ELF-1 (cell line): ENCODE measurements around the gene INPP5F.

ENCODE experiments used
- DNase-seq: peaks from one replicate; pipeline ENCODE4 v3.0.0-alpha.2; 2016; ENCODE audit warnings: low read depth, low spot score

INPP5F gene

GRCh38 chr10:119725828-119726675 is at the start of gene INPP5F:
TSS of gene INPP5F (plus strand) at chr10:119726050. CDS start at chr10:119726263, 213 bp downstream.
- DNase-seq, result peak; percentile 97

- DNase-seq, result no peak
Observed at GRCh38 chr10:119677126-119677525, 48.7 kb upstream of the INPP5F start.

- DNase-seq, result no peak
Observed at GRCh38 chr10:119677904-119678755, 47.7 kb upstream of the INPP5F start.

- no peak for DNase-seq
Observed at GRCh38 chr10:119679480-119679829, 46.4 kb upstream of the INPP5F start.

- DNase-seq, result no peak
Observed at GRCh38 chr10:119680050-119680449, 45.8 kb upstream of the INPP5F start.

GRCh38 chr10:119680650-119681081 is 45.2 kb upstream of the INPP5F start:
- DNase-seq, result no peak

GRCh38 chr10:119686465-119687191 is 39.2 kb upstream of the INPP5F start:
- DNase-seq, result peak; percentile 89

GRCh38 chr10:119687192-119688032 is 38.4 kb upstream of the INPP5F start:
- peak; percentile 96 for DNase-seq

GRCh38 chr10:119688033-119688508 is 37.8 kb upstream of the INPP5F start:
- peak; percentile 91 for DNase-seq

GRCh38 chr10:119689016-119689580 is 36.8 kb upstream of the INPP5F start:
- DNase-seq, result peak; percentile 64

- no peak for DNase-seq
Observed at GRCh38 chr10:119691726-119692125, 34.1 kb upstream of the INPP5F start.

- no peak for DNase-seq
Observed at GRCh38 chr10:119693262-119693957, 32.4 kb upstream of the INPP5F start.

GRCh38 chr10:119694608-119695007 is 31.2 kb upstream of the INPP5F start:
- DNase-seq, result no peak

GRCh38 chr10:119700321-119700954 is 25.4 kb upstream of the INPP5F start:
- DNase-seq, result no peak

GRCh38 chr10:119701861-119702260 is 24.0 kb upstream of the INPP5F start:
- DNase-seq, result no peak

GRCh38 chr10:119702583-119702982 is 23.3 kb upstream of the INPP5F start:
- DNase-seq, result no peak

- no peak for DNase-seq
Observed at GRCh38 chr10:119703903-119704508, 21.8 kb upstream of the INPP5F start.

GRCh38 chr10:119705434-119705831 is 20.4 kb upstream of the INPP5F start:
- DNase-seq, result no peak
